ENCODE measurements around the gene GNG12. TPM values are rescaled to one million over a fixed set of nuclear protein-coding genes. Genes with fewer than 3 reads are reported as not detected.

Gene GNG12
- total RNA-seq, 1 donor from 2014 or later = 71.5 TPM

- no peak for DNase-seq (ENCODE audit: extremely low spot score in 2 of 2)
- Histone ChIP-seq H3K36me3 (peaks cover 0 to 10% of the 10 kb centered on the region in 2 donors), H3K27ac (peak overlapping the region; percentile 96), H3K4me3 (peak overlapping the region in 1 of 2 donors; percentile 5), H3K27me3 (no peaks in the 10 kb centered on the region), H3K9me3 (no peaks in the 10 kb centered on the region), H3K4me1 (peaks cover 32% of the 10 kb centered on the region)
- intact Hi-C loops (cut with DNase I) = loop anchor here (10.0 kb wide), 1 partner anchor 69 kb away; no protein-coding TSS in a partner anchor
- no peak for TF ChIP-seq CTCF (IDR thresholded peaks at IDR 0.05)
- no peak for TF ChIP-seq POLR2AphosphoS5 (IDR thresholded peaks at IDR 0.05; ENCODE audit: insufficient read depth in 1 of 2, low read depth in 1 of 2)
- no peak for TF ChIP-seq POLR2A (IDR thresholded peaks at IDR 0.05)
Measured at GRCh38 chr1:67683316-67683715, 150.0 kb downstream of the GNG12 start.

- Histone ChIP-seq H3K27ac (peak overlapping the region; percentile 24), H3K4me1 (peaks cover 31% of the 10 kb centered on the region), H3K9me3 (no peaks in the 10 kb centered on the region), H3K36me3 (peaks cover 0 to 6% of the 10 kb centered on the region in 2 donors), H3K27me3 (no peaks in the 10 kb centered on the region), H3K4me3 (no peak overlapping the region)
- TF ChIP-seq POLR2A (IDR thresholded peaks at IDR 0.05) = no peak
- no peak for TF ChIP-seq POLR2AphosphoS5 (IDR thresholded peaks at IDR 0.05; ENCODE audit: insufficient read depth in 1 of 2, low read depth in 1 of 2)
- no peak for TF ChIP-seq CTCF (IDR thresholded peaks at IDR 0.05)
- intact Hi-C loops (cut with DNase I) = loop anchor here (10.0 kb wide), 1 partner anchor 68 kb away; no protein-coding TSS in a partner anchor
- no peak for DNase-seq (ENCODE audit: extremely low spot score in 2 of 2)
Measured at GRCh38 chr1:67682659-67683197, 150.5 kb downstream of the GNG12 start.

GRCh38 chr1:67680486-67680885 is 152.8 kb downstream of the GNG12 start:
- no peaks in the 10 kb centered on the region for H3K36me3 ChIP-seq
- no peak overlapping the region for H3K4me3 ChIP-seq
- H3K4me1 ChIP-seq = peaks cover 22% of the 10 kb centered on the region
- no peak for DNase-seq (ENCODE audit: extremely low spot score in 2 of 2)
- intact Hi-C loops (cut with DNase I) = loop anchor here (10.0 kb wide), 1 partner anchor 66 kb away; no protein-coding TSS in a partner anchor
- TF ChIP-seq CTCF (IDR thresholded peaks at IDR 0.05) (no peak), POLR2A (IDR thresholded peaks at IDR 0.05) (no peak), POLR2AphosphoS5 (IDR thresholded peaks at IDR 0.05; ENCODE audit: insufficient read depth in 1 of 2, low read depth in 1 of 2) (no peak)
- no peak overlapping the region for H3K27ac ChIP-seq
- H3K27me3 ChIP-seq = no peaks in the 10 kb centered on the region
- H3K9me3 ChIP-seq = no peaks in the 10 kb centered on the region

- TF ChIP-seq POLR2AphosphoS5 (IDR thresholded peaks at IDR 0.05; ENCODE audit: insufficient read depth in 1 of 2, low read depth in 1 of 2) (no peak), POLR2A (IDR thresholded peaks at IDR 0.05) (no peak), CTCF (IDR thresholded peaks at IDR 0.05) (no peak)
- Histone ChIP-seq H3K4me3 (no peak overlapping the region), H3K36me3 (no peaks in the 10 kb centered on the region)
Measured at GRCh38 chr1:67679691-67680090, 153.6 kb downstream of the GNG12 start.

GRCh38 chr1:67677930-67678329 is 155.3 kb downstream of the GNG12 start:
- TF ChIP-seq POLR2AphosphoS5 (IDR thresholded peaks at IDR 0.05; ENCODE audit: insufficient read depth in 1 of 2, low read depth in 1 of 2) = no peak
- TF ChIP-seq CTCF (IDR thresholded peaks at IDR 0.05) = no peak
- no peak for TF ChIP-seq POLR2A (IDR thresholded peaks at IDR 0.05)
- no peaks in the 10 kb centered on the region for H3K27me3 ChIP-seq

More at GRCh38 chr1:67679691-67680090, 153.6 kb downstream of the GNG12 start:
- Histone ChIP-seq H3K27ac (no peak overlapping the region), H3K9me3 (no peaks in the 10 kb centered on the region), H3K4me1 (peaks cover 27% of the 10 kb centered on the region), H3K27me3 (no peaks in the 10 kb centered on the region)
- intact Hi-C loops (cut with DNase I) = loop anchor here (10.0 kb wide), 1 partner anchor 65 kb away; no protein-coding TSS in a partner anchor
- DNase-seq (ENCODE audit: extremely low spot score in 2 of 2) = no peak

More at GRCh38 chr1:67677930-67678329, 155.3 kb downstream of the GNG12 start:
- DNase-seq (ENCODE audit: extremely low spot score in 2 of 2) = no peak
- Histone ChIP-seq H3K4me1 (peaks cover 15% of the 10 kb centered on the region), H3K9me3 (no peaks in the 10 kb centered on the region), H3K36me3 (no peaks in the 10 kb centered on the region), H3K27ac (no peak overlapping the region), H3K4me3 (no peak overlapping the region)
- intact Hi-C loops (cut with DNase I) = no loop called here
